ENCODE results near the gene ZACN.
"Not testable (repeated sequence)": the region's sequence is repeated elsewhere in the genome, so short reads cannot be mapped to it uniquely, and the experiment has no call there.

ZACN gene

DNA sequence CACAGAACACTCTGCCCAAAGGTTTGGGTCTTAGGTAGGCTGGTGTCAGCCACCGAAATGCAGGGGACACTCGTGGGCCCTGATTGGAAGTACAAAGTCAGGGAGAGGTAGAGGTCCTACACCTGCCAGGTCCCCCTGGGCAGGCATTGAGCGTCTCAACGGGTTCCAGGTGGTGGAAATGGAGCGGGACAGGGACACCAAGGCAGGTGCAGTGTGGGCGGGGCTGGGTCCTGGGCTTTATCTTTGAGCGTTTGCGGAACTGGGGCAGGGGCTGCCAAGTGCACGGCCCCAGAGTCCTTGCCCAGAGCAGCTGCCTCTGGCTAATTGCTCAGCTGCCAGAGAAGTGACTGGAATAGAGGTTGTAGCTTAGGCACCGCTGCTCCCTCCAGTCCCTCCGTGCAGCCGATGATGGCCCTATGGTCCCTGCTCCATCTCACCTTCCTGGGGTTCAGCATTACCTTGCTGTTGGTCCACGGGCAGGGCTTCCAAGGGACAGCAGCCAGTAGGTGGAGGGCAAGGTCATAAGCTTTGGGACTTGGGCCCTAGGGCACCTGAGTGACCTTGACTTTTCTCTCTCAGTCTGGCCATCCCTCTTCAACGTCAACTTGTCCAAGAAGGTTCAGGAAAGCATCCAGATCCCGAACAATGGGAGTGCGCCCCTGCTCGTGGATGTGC, at the start of gene ZACN:
Gene ZACN (plus strand): TSS at position 323 of the 675 bp plus-strand sequence. CDS start 83 bp downstream, at position 406.
- no peak for DNase-seq (ENCODE audit: low read depth)

DNA sequence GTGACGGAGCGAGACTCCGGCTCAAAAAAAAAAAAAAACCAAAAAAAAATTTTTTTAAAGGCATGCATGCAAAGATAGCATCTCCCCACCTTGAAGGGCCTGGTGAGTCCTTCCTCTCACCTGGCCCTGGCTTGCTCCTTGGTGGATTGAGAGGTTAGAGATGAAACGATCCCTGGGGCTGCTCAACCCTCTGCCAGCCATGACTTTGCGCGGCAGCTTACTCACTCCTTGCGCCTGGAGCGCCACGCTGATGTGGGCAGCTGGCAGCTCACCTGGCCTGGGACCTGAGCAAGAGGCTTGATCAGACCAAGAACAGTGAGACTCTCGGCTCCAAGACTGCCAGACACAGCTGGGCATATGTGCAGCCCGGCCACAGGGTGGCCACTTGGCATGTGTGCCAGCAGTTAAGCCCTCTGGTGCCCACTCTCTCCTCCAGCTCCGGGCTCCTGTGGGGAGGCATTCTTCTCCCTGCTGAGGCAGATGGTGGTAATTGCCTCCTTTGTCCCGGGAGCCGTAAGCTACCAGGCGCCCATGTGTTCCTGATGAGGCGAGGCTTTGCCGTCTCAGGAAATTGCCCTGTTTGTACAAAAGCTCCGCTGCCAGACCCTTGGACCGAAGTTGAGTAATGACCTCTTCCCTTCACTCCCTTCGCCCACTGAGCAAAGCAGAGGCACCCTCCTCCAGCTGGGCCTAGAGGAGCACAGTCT, 46.8 kb upstream of the ZACN start:
- no peak for DNase-seq (ENCODE audit: low read depth)

GRCh38 chr17:76032780-76033108, 46.2 kb upstream of the ZACN start:
- DNase-seq (ENCODE audit: low read depth) = no peak

DNA sequence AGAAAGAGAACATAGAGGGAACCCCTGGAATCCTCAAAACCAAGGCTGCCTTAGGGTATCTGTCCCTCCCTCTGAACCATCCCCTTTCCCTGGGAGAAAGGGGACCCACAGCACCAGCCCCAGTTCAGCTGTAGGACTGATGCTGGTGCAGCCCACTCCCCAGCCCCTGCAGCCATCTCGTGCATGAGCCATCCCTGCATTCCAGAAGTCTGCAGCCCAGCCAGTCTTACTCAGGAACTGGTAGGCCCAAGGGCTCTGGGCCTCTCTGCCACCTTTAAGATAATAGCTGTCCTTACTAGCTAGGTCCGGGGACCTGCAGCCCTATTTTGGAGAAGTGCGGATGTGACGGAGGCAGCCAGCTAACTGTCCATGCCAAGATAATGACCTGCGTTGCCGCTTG, 45.8 kb upstream of the ZACN start:
- DNase-seq (ENCODE audit: low read depth) = no peak

DNA sequence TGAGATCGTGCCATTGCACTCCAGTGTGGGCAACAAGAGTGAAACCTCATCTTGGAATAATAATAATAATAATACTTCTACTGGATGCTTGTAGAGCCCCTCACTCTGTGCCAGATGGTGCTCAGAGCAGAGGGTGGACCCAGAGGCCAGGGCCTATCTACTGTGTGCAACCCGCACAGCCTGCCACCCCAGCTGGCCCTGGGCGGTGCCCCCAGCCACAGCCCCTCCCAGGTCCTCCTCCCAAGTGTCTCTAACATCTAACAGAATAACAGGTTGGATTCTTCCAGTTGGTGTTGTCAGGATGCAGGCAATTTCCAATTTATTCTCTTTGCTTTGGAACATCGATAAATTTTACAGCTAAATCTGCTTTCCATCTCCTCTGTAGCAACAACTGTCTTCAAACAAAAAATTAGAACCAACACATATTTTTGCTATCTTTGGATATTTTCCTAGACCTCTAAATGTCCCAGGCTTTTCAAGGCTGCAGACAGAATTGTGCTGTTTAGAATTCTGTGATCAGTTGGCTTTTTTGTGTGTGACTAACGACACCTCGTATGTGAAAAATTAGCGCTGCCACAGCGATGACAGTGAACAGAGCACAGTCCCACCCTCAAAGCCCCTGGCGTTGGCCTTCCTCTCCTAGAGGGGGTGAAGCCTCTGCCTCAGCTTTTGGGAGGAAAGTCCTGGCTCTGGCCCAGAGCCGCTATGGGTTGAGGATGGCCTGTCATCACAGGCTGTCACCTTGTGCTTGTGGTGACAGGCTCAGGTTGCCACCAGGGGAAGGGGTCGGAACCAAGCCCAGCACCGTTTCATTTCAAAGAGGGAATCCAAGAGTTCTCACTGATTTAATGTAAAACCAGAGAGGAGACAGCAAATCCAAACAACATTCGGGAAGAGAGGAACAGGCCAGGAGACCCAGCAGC, 44.3 kb upstream of the ZACN start:
- DNase-seq (ENCODE audit: low read depth) = no peak

GRCh38 chr17:76036497-76037261, 42.3 kb upstream of the ZACN start:
- peak; percentile 23 for DNase-seq (ENCODE audit: low read depth)

DNA sequence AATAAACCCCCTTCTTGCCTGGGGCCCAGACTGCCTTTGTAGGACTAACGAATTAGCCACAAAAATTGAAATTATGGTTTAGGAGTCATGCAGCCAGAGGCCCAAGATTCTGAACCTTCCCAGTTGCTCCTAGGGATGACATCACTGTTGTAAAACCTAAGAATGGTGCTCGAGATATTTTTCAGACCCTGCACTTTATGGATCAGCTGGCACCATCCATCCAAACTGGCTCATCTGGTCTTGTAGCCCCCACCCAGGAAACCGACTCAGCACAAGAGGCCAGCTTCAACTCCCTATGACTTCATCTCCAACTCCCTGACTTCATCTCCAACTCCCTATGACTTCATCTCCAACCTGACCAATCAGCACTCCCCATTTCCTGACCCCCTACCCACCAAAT, 40.9 kb upstream of the ZACN start:
- no peak for DNase-seq (ENCODE audit: low read depth)

GRCh38 chr17:76039121-76039520, 39.9 kb upstream of the ZACN start:
- DNase-seq (ENCODE audit: low read depth) = peak; percentile 67

GRCh38 chr17:76040376-76040775, 38.6 kb upstream of the ZACN start:
- no peak for DNase-seq (ENCODE audit: low read depth)

GRCh38 chr17:76042868-76043267, 36.1 kb upstream of the ZACN start:
- DNase-seq (ENCODE audit: low read depth) = not testable (repeated sequence)

DNA sequence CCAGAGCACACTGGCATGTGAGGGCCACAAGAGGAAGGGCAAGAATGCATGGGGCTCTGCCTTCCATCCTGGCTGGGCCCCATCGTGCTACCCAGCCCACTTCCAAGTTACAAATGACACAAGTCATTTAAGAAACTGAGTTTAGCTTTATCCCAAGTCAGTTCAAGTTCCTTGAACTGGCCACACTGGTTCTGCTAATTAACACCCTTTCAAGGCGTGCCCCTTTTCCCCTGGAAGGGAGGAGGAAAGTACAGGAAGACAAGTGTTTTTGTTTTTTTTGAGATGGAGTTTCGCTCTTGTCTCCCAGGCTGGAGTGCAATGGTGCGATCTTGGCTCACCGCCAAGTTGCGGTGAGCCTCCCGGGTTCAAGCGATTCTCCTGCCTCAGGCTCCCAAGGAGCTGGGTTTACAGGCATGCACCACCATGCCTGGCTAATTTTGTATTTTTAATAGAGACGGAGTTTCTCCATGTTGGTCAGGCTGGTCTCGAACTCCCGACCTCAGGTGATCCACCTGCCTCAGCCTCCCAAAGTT, 34.4 kb upstream of the ZACN start:
- DNase-seq (ENCODE audit: low read depth) = not testable (repeated sequence)

GRCh38 chr17:76046064-76046463, 32.9 kb upstream of the ZACN start:
- DNase-seq (ENCODE audit: low read depth) = no peak

DNA sequence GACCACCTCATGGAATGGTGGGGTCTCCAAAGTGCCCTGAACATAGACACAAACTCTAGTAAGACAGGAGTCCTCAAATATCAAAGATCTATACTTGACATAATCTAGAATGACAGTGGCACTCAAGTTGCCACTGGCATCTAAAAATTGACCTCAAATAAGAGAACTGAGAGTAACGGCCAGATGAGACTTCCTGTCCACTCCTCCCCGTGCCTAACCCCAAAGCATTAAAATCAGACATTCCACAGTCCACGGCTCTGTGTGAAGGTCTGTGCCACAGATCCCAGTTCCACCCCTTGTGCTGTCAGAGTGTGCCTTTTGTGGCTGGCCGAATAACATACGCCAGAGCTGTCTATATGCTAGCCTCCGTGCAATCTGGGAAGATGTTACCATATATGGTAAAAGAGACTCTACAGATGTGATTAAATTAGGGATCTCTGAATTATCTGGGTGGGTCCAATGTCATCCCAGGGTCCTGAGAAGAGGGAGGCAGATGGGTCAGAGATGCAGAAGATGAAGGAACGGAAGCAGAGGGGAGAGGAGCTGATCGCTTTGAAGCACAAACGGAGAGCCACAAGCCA, 30.9 kb upstream of the ZACN start:
- no peak for DNase-seq (ENCODE audit: low read depth)

DNA sequence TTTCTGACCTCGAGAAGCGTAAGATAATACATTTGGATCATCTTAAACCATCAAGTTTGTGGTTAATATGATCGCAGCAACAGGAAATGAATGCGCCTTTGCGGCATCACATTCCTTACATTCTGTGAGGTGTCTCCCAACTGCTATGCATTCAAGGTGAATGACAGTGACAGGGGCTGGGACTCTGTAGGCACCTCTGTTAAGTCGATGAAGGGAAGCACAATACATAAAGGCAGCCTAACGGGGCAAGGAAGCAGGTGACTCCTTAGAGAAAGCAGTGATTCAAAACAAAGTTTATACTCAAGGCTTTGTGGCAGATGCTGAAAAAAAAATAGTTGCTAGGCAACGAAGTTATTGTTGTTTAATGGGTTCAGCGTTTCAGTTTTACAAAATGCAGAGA, 30.3 kb upstream of the ZACN start:
- peak; percentile 74 for DNase-seq (ENCODE audit: low read depth)

GRCh38 chr17:76049239-76049638, 29.7 kb upstream of the ZACN start:
- DNase-seq (ENCODE audit: low read depth) = no peak

- no peak for DNase-seq (ENCODE audit: low read depth)
Measured at GRCh38 chr17:76049836-76050537, 29.0 kb upstream of the ZACN start.

- DNase-seq (ENCODE audit: low read depth) = no peak
Measured at GRCh38 chr17:76050538-76051467, 28.2 kb upstream of the ZACN start.

DNA sequence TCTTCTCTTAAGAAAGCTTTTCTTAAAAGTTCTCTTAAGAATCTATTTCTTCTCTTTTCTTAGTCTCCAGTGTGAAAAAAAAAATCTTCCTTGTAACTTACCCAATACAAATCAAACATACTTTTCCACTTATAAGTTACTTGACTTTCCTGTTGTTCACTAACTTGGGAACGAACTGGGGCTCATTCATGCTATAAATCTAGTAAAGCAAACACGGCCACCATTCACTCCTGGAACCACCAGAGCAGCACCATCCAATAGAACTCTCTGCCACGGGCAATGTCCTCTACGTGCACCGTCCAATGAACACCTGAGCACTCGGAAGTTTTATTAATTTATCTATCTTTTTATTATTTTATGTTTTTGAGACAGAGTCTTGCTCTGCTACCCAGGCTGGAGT, 27.4 kb upstream of the ZACN start:
- DNase-seq (ENCODE audit: low read depth) = no peak

GRCh38 chr17:76053246-76054111, 25.5 kb upstream of the ZACN start:
- DNase-seq (ENCODE audit: low read depth) = peak; percentile 85
